Natural killer cell (primary cell): ENCODE measurements around the gene GALNT2. TPM values are rescaled to one million over a fixed set of nuclear protein-coding genes. Genes with fewer than 3 reads are reported as not detected.

Experiments used
- ATAC-seq, 3 donors: fragments of 150-1000 bp in 2 of 3; fragments of 200-7000 bp in 1 of 3; cut with Tn5 transposase; 1 replicate in 1 of 3; 2 replicates in 2 of 3; pipeline ENCODE4 v1.10.0; 2021; ENCODE audit warnings: mild to moderate bottlenecking in 2 of 3, moderate library complexity in 2 of 3
- DNase-seq, 2 donors: peaks; one replicate each; pipeline versions ENCODE4 v3.0.0 to v3.0.0-alpha.2; 2013 to 2021; ENCODE audit warnings: mixed read lengths in 1 of 2
- H3K27ac ChIP-seq: one replicate; pipeline ENCODE4 v1.5.1; 2013; ENCODE audit warnings: mild to moderate bottlenecking, low read length
- H3K27me3 ChIP-seq: one replicate; pipeline ENCODE4 v1.6.1; 2013; ENCODE audit warnings: low read length; ENCODE audit not compliant: control insufficient read depth, insufficient read depth
- H3K36me3 ChIP-seq: one replicate; pipeline ENCODE4 v1.6.1; 2013; ENCODE audit warnings: low read length; ENCODE audit not compliant: control insufficient read depth, insufficient read depth
- H3K4me1 ChIP-seq: one replicate; pipeline ENCODE4 v1.6.1; 2013; ENCODE audit warnings: low read length; ENCODE audit not compliant: control insufficient read depth, insufficient read depth
- H3K4me3 ChIP-seq: one replicate; pipeline ENCODE4 v1.5.1; 2013; ENCODE audit warnings: low read length
- H3K9me3 ChIP-seq: one replicate; pipeline ENCODE4 v1.6.1; 2013; ENCODE audit warnings: low read length; ENCODE audit not compliant: control insufficient read depth, insufficient read depth
- H3K27ac Mint-ChIP-seq, 2 donors: one replicate each; pipeline ENCODE4 v1.8.0; 2022; ENCODE audit warnings: mild to moderate bottlenecking in 2 of 2, mixed read lengths in 2 of 2, moderate library complexity in 1 of 2
- H3K27me3 Mint-ChIP-seq, 2 donors: one replicate each; pipeline ENCODE4 v1.8.0; 2022; ENCODE audit warnings: low read depth in 2 of 2, mixed read lengths in 2 of 2
- H3K36me3 Mint-ChIP-seq: one replicate; pipeline ENCODE4 v1.8.0; 2022; ENCODE audit warnings: mixed read lengths
- H3K4me1 Mint-ChIP-seq, 2 donors: one replicate each; pipeline ENCODE4 v1.8.0; 2022; ENCODE audit warnings: mixed read lengths in 2 of 2
- H3K4me3 Mint-ChIP-seq: one replicate; pipeline ENCODE4 v1.8.0; 2022; ENCODE audit warnings: mild to moderate bottlenecking, moderate library complexity, mixed read lengths
- H3K9me3 Mint-ChIP-seq, 2 donors: one replicate each; pipeline ENCODE4 v1.8.0; 2022; ENCODE audit warnings: mixed read lengths in 2 of 2
- WGBS: methylation state at CpG from one replicate; pipeline ENCODE4 v1.1.7; 2013; ENCODE audit warnings: missing lambda C conversion rate; ENCODE audit not compliant: insufficient coverage; 5-methylcytosine and 5-hydroxymethylcytosine counted together
- intact Hi-C: fragments of 100-400 bp; cut with micrococcal nuclease; formaldehyde crosslinking; loops from one replicate; pipeline ENCODE4 v1.14.2; 2022
- total RNA-seq, 4 donors: library from RNA; stranded (reverse); fragments of 120-200 nt in 1 of 4; gene quantifications; one replicate each; pipeline versions ENCODE4 v1.2.3 to v1.2.4, GENCODE V29; 2013 to 2022
- TF ChIP-seq, protein P1 (sequence below): fragments of 200-600 bp; IDR thresholded peaks from one replicate; pipeline ENCODE4 v1.8.0; 2022; ENCODE audit warnings: antibody characterized with exemption

The GALNT2 gene
- total RNA-seq, 3 donors from 2014 or later (not counting 1 experiment from before 2014, with no cell fraction given): 31.2 to 53.6 (median 47.3) TPM

DNA sequence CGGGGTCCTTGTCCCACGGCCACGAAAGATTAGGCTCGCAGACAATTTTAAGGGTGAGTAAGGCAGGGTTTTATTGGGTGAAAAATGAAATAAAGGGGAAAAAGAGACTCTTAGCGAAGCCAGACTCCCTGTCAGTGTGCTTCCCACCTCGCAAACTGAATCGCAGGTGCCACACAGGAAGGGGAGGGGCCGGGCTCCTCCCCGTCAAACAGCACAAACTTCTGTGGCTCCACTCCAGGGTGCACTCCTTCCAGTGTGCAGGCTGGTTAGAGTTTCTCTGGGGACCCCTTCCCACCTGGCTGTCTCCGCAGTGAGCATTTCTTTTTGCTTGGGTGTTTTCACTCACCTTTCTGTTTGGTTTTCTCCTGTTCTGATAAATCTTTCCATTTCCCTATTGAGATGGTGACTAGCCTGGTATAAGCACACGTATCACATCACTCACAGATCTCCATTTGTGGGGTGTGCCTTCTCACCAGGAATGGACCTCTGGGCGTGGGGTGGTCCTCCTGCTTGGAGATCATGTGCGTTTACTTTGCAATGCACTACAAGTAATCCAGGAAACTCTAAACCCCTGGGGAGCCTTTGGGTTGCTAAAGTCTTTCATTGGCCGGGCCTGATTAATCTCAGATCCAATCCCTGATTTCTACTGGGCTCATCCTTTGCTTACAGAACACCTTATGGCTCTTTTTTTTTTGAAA lies 37.6 kb upstream of the GALNT2 start:
- Mint-ChIP-seq H3K27me3 (peaks cover 0 to 2% of the 10 kb centered on the region in 2 donors), H3K4me1 (no peaks in the 10 kb centered on the region), H3K9me3 (peaks cover 0 to 2% of the 10 kb centered on the region in 2 donors), H3K4me3 (no peak overlapping the region), H3K36me3 (no peaks in the 10 kb centered on the region), H3K27ac (no peak overlapping the region)
- WGBS: 79% methylated on average over 14 of the region's 14 CpGs
- Histone ChIP-seq H3K36me3 (no peaks in the 10 kb centered on the region), H3K9me3 (peaks cover 3% of the 10 kb centered on the region), H3K4me1 (no peaks in the 10 kb centered on the region), H3K27ac (no peak overlapping the region), H3K4me3 (no peak overlapping the region), H3K27me3 (no peaks in the 10 kb centered on the region)
- TF ChIP-seq, protein P1, sequence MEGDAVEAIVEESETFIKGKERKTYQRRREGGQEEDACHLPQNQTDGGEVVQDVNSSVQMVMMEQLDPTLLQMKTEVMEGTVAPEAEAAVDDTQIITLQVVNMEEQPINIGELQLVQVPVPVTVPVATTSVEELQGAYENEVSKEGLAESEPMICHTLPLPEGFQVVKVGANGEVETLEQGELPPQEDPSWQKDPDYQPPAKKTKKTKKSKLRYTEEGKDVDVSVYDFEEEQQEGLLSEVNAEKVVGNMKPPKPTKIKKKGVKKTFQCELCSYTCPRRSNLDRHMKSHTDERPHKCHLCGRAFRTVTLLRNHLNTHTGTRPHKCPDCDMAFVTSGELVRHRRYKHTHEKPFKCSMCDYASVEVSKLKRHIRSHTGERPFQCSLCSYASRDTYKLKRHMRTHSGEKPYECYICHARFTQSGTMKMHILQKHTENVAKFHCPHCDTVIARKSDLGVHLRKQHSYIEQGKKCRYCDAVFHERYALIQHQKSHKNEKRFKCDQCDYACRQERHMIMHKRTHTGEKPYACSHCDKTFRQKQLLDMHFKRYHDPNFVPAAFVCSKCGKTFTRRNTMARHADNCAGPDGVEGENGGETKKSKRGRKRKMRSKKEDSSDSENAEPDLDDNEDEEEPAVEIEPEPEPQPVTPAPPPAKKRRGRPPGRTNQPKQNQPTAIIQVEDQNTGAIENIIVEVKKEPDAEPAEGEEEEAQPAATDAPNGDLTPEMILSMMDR: no peak
- ATAC-seq (no peak), DNase-seq (peak in 1 of 2 donors; percentile 20)
- intact Hi-C loops: no loop called here

DNA sequence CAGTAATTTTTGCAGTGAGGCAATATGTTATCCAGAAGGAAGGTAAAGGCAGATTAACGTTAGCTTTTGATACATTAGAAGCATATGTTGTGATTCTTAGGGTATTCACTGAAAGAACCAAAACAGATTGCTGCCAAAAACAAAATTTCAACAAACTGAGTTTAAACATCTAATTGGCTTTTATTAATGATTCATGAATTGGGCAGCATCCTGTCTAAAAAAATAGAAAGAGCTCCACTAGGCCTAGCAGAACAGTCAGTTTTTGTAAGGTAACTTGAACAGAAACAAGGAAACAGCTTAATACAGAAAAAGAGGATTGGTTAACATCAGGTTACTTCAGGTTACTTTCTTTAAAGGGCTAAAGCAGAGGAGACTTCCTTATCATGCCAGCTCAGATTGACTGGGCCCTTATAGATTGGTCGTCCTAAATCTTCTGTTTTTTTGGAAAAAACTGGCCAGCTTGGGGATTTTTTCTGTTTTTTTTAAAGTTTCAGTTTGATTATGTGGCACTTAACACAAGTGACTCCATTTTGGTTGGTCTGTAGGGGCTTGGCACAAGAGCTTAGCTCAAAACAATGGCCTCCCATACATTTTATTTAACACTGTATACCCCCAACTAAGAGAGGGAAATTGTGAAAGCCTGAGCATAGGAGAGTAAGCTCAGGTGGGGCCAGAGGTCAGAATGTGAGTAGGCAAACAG lies 36.8 kb upstream of the GALNT2 start:
- 77% methylated on average over 2 of the region's 2 CpGs for WGBS
- H3K36me3 ChIP-seq: no peaks in the 10 kb centered on the region
- Mint-ChIP-seq H3K4me3 (no peak overlapping the region), H3K27ac (no peak overlapping the region), H3K9me3 (peaks cover 0 to 2% of the 10 kb centered on the region in 2 donors), H3K36me3 (no peaks in the 10 kb centered on the region), H3K4me1 (no peaks in the 10 kb centered on the region), H3K27me3 (peaks cover 0 to 2% of the 10 kb centered on the region in 2 donors)
- intact Hi-C loops: no loop called here
- TF ChIP-seq, protein P1: no peak
- H3K9me3 ChIP-seq: peaks cover 3% of the 10 kb centered on the region
- no peak overlapping the region for H3K4me3 ChIP-seq
- DNase-seq: no peak
- H3K27me3 ChIP-seq: no peaks in the 10 kb centered on the region
- H3K27ac ChIP-seq: no peak overlapping the region
- no peak for ATAC-seq
- no peaks in the 10 kb centered on the region for H3K4me1 ChIP-seq

DNA sequence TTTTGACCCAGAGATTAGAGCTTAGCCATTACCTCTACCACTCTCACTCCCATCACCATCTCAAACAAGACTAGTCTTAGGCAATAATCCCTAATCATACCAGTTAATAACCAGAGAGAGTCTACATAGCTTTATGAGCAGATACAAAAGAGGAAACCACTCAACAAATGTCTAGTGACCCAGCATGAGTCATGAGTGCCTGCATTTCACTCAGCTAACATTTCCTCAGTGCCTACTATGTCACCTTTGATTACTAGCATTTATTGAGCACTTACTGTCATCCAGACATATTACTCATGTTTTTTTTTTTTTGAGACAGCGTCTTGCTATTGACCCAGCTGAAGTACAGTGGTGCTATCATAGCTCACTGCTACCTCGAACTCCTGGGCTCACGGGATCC lies 35.9 kb upstream of the GALNT2 start:
- DNase-seq (no peak), ATAC-seq (peak in 1 of 3 donors; percentile 26)
- H3K27me3 Mint-ChIP-seq: peaks cover 0 to 2% of the 10 kb centered on the region in 2 donors
- TF ChIP-seq, protein P1: no peak
- H3K4me3 ChIP-seq: no peak overlapping the region
- H3K27me3 ChIP-seq: peaks cover 2% of the 10 kb centered on the region
- no peaks in the 10 kb centered on the region for H3K4me1 Mint-ChIP-seq
- H3K36me3 ChIP-seq: no peaks in the 10 kb centered on the region
- H3K27ac Mint-ChIP-seq: no peak overlapping the region
- no peak overlapping the region for H3K4me3 Mint-ChIP-seq
- no peaks in the 10 kb centered on the region for H3K4me1 ChIP-seq
- peaks cover under 1% of the 10 kb centered on the region for H3K9me3 ChIP-seq
- peaks cover 0 to 2% of the 10 kb centered on the region in 2 donors for H3K9me3 Mint-ChIP-seq
- no peak overlapping the region for H3K27ac ChIP-seq
- WGBS: 71% methylated on average over 3 of the region's 3 CpGs
- H3K36me3 Mint-ChIP-seq: peaks cover 2% of the 10 kb centered on the region
- intact Hi-C loops: no loop called here
